Loucy (cell line): ENCODE data around the gene TRNP1.

Source experiments
- H2AFZ ChIP-seq: fragments of 200-600 bp; sonication (generic); 2 replicates; pipeline ENCODE4 v1.6.0; 2016; ENCODE audit warnings: antibody characterized with exemption, mild to moderate bottlenecking, low read length, moderate library complexity
- H3F3A ChIP-seq: fragments of 200-600 bp; 2 replicates; pipeline ENCODE4 v1.6.0; 2016; ENCODE audit warnings: antibody characterized with exemption, low read depth, mild to moderate bottlenecking
- H3K27me3 ChIP-seq: fragments of 200-600 bp; sonication (generic); 2 replicates; pipeline ENCODE4 v1.6.1; 2014; ENCODE audit warnings: low read length, mild to moderate bottlenecking; ENCODE audit not compliant: insufficient read depth, poor library complexity, severe bottlenecking
- H3K36me3 ChIP-seq: fragments of 200-600 bp; sonication (generic); 2 replicates; pipeline ENCODE4 v1.6.1; 2016; ENCODE audit warnings: low read length; ENCODE audit not compliant: insufficient read depth
- H3K4me1 ChIP-seq: fragments of 200-600 bp; sonication (generic); 2 replicates; pipeline ENCODE4 v1.5.1; 2014; ENCODE audit warnings: low read length, mild to moderate bottlenecking; ENCODE audit not compliant: insufficient read depth, poor library complexity, severe bottlenecking
- H3K4me2 ChIP-seq: fragments of 200-600 bp; sonication (generic); 2 replicates; pipeline ENCODE4 v1.6.0; 2014; ENCODE audit warnings: antibody characterized with exemption, low read length, low read depth, mild to moderate bottlenecking; ENCODE audit not compliant: poor library complexity, severe bottlenecking
- H3K4me3 ChIP-seq: fragments of 200-600 bp; sonication (generic); 2 replicates; pipeline ENCODE4 v1.5.1; 2014; ENCODE audit warnings: low read length, mild to moderate bottlenecking, mixed read lengths; ENCODE audit not compliant: poor library complexity, severe bottlenecking
- H3K79me2 ChIP-seq: fragments of 200-600 bp; sonication (generic); 2 replicates; pipeline ENCODE4 v1.6.1; 2014; ENCODE audit warnings: low read length; ENCODE audit not compliant: insufficient read depth
- H3K9ac ChIP-seq: fragments of 200-600 bp; sonication (generic); 2 replicates; pipeline ENCODE4 v1.6.0; 2014; ENCODE audit warnings: mild to moderate bottlenecking, low read depth, low read length, moderate library complexity; ENCODE audit not compliant: poor library complexity, severe bottlenecking
- H3K9me2 ChIP-seq: fragments of 200-600 bp; sonication (generic); replicated peaks from 2 replicates; pipeline ENCODE4 v1.6.1; 2016; ENCODE audit warnings: low read depth, low read length, mixed read lengths
- H3K9me3 ChIP-seq: fragments of 200-600 bp; sonication (generic); 2 replicates; pipeline ENCODE4 v1.6.1; 2014; ENCODE audit warnings: mild to moderate bottlenecking, antibody characterized with exemption, low read length, low read depth; ENCODE audit not compliant: insufficient read depth
- H4K20me1 ChIP-seq: fragments of 200-600 bp; sonication (generic); 2 replicates; pipeline ENCODE4 v1.6.0; 2014; ENCODE audit warnings: antibody characterized with exemption, low read length, mild to moderate bottlenecking; ENCODE audit not compliant: insufficient read depth, poor library complexity, severe bottlenecking
- CTCF ChIP-seq: fragments of 200-600 bp; sonication (generic); conservative IDR thresholded peaks from 2 replicates; pipeline ENCODE4 v1.5.1; 2014; ENCODE audit warnings: mild to moderate bottlenecking, antibody characterized with exemption, low read length
- EZH2phosphoT487 ChIP-seq: fragments of 200-600 bp; IDR thresholded peaks from 2 replicates; pipeline ENCODE4 v1.6.1; 2018; ENCODE audit warnings: antibody characterized with exemption, mild to moderate bottlenecking, moderate library complexity, borderline replicate concordance

TRNP1 gene

GRCh38 chr1:27007909-27008582, 14.6 kb downstream of the TRNP1 start:
- H3K9ac ChIP-seq = no peak overlapping the region
- H3K4me1 ChIP-seq = no peaks in the 10 kb centered on the region
- H2AFZ ChIP-seq = no peak overlapping the region
- H4K20me1 ChIP-seq = no peaks in the 10 kb centered on the region
- H3K36me3 ChIP-seq = no peaks in the 10 kb centered on the region
- no peaks in the 10 kb centered on the region for H3K9me3 ChIP-seq
- no peaks in the 10 kb centered on the region for H3K9me2 ChIP-seq
- no peaks in the 10 kb centered on the region for H3K79me2 ChIP-seq
- H3K27me3 ChIP-seq = no peaks in the 10 kb centered on the region
- no peaks in the 10 kb centered on the region for H3F3A ChIP-seq
- no peak for TF ChIP-seq CTCF
- TF ChIP-seq EZH2phosphoT487 = no peak
- H3K4me3 ChIP-seq = no peak overlapping the region
- H3K4me2 ChIP-seq = no peak overlapping the region

GRCh38 chr1:27009601-27010197, 16.2 kb downstream of the TRNP1 start:
- no peaks in the 10 kb centered on the region for H3K9me3 ChIP-seq
- no peaks in the 10 kb centered on the region for H3K4me1 ChIP-seq
- H3K9me2 ChIP-seq = no peaks in the 10 kb centered on the region
- no peaks in the 10 kb centered on the region for H3K36me3 ChIP-seq
- H3K4me3 ChIP-seq = no peak overlapping the region
- H2AFZ ChIP-seq = no peak overlapping the region
- no peak overlapping the region for H3K9ac ChIP-seq
- H4K20me1 ChIP-seq = no peaks in the 10 kb centered on the region
- H3K27me3 ChIP-seq = no peaks in the 10 kb centered on the region
- H3K4me2 ChIP-seq = no peak overlapping the region
- no peaks in the 10 kb centered on the region for H3K79me2 ChIP-seq
- no peak for TF ChIP-seq EZH2phosphoT487
- no peak for TF ChIP-seq CTCF
- H3F3A ChIP-seq = no peaks in the 10 kb centered on the region

DNA sequence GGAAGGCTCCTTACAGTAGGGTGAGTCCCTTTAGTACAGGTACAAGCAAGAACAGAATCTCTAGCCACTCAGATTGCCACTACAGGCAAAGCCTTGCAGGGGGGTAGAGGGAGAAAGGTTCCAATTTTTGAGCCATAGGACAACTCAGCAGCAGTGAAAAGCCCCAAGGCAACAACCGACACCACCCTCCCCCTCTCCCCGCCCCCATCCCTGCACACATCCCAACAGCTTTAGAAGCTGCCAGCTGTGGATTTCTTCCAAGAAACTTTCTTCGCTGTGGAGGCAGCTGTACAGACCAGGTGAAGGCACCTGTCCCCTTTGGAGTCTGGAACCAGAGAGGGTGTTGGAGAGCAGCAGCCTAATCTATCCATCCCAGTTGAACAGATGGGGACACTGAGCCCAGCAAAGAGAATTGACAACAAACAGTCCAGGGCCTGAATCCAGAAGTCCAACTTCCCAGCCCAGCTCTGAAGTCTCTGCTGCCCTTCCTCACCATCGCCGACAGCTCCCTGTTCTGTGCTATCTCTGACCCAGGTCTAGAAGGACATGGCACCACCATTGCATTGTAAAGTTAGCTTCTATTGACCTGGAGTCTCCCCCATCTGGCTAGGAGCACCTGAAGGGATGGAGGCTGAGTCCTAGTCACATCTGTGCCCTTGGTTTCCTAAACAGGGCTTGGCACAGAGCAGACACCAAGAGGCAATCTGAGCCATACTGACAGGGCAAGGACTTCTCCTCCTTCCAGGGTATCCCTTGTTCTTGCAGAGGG, 16.9 kb downstream of the TRNP1 start:
- Histone ChIP-seq H3F3A (no peaks in the 10 kb centered on the region), H3K79me2 (no peaks in the 10 kb centered on the region), H3K9ac (no peak overlapping the region), H3K4me3 (no peak overlapping the region), H3K4me1 (no peaks in the 10 kb centered on the region), H3K9me3 (no peaks in the 10 kb centered on the region), H3K36me3 (no peaks in the 10 kb centered on the region), H3K9me2 (no peaks in the 10 kb centered on the region), H3K4me2 (no peak overlapping the region), H4K20me1 (no peaks in the 10 kb centered on the region), H3K27me3 (no peaks in the 10 kb centered on the region), H2AFZ (no peak overlapping the region)
- TF ChIP-seq CTCF (no peak), EZH2phosphoT487 (no peak)
